WTC11 (cell line): Measurements from ENCODE around the gene ATP2B1. TPM values are rescaled to one million over a fixed set of nuclear protein-coding genes. Genes with fewer than 3 reads are reported as not detected.

Experiments used
- ATAC-seq: fragments of 200-7000 bp; cut with Tn5 transposase; 2 replicates; pipeline ENCODE4 v1.10.0; 2021; ENCODE audit warnings: mild to moderate bottlenecking, moderate library complexity
- CTCF ChIA-PET: fragments of 300-600 bp; sonication (Branson Sonifier 250); formaldehyde crosslinking; loops from one replicate; lab custom pipeline; 2021; ENCODE audit warnings: antibody characterized with exemption; lab: Charles Lee
- POLR2A ChIA-PET: fragments of 350-600 bp; sonication (Branson Sonifier 250); formaldehyde crosslinking; loops from one replicate; lab custom pipeline; 2021; ENCODE audit warnings: antibody characterized with exemption; lab: Charles Lee
- DNase-seq: peaks from one replicate; pipeline ENCODE4 v3.0.0; 2021; ENCODE audit warnings: low spot score
- H3K27ac Mint-ChIP-seq: 2 replicates; pipeline ENCODE4 v1.8.0; 2021; ENCODE audit warnings: mixed read lengths
- H3K27me3 Mint-ChIP-seq: 2 replicates; pipeline ENCODE4 v1.8.0; 2021; ENCODE audit warnings: low read depth, mild to moderate bottlenecking, moderate library complexity, mixed read lengths
- H3K36me3 Mint-ChIP-seq: 2 replicates; pipeline ENCODE4 v1.8.0; 2021; ENCODE audit warnings: mixed read lengths
- H3K4me1 Mint-ChIP-seq: 2 replicates; pipeline ENCODE4 v1.8.0; 2022; ENCODE audit warnings: mixed read lengths
- H3K4me3 Mint-ChIP-seq: 2 replicates; pipeline ENCODE4 v1.8.0; 2021; ENCODE audit warnings: mild to moderate bottlenecking, moderate library complexity, mixed read lengths
- H3K9me3 Mint-ChIP-seq: 2 replicates; pipeline ENCODE4 v1.8.0; 2021; ENCODE audit warnings: mixed read lengths
- ATF3 ChIP-seq: sonication (generic); formaldehyde crosslinking; conservative IDR thresholded peaks from 2 replicates; pipeline ENCODE4 v1.8.1; 2022; ENCODE audit warnings: mild to moderate bottlenecking, missing genetic modification reagents
- CREB1 ChIP-seq: sonication (generic); formaldehyde crosslinking; IDR thresholded peaks from 2 replicates; pipeline ENCODE4 v1.8.0; 2023; ENCODE audit warnings: mild to moderate bottlenecking, missing genetic modification reagents
- ELF4 ChIP-seq: sonication (generic); formaldehyde crosslinking; IDR thresholded peaks from 2 replicates; pipeline ENCODE4 v1.8.1; 2022; ENCODE audit warnings: low read depth, mild to moderate bottlenecking, moderate library complexity, missing genetic modification reagents
- JUN ChIP-seq: sonication (generic); formaldehyde crosslinking; IDR thresholded peaks from 2 replicates; pipeline ENCODE4 v1.8.0; 2023; ENCODE audit warnings: mild to moderate bottlenecking, missing genetic modification reagents
- NFE2L1 ChIP-seq: sonication (generic); formaldehyde crosslinking; IDR thresholded peaks from 2 replicates; pipeline ENCODE4 v1.8.1; 2023; ENCODE audit warnings: missing genetic modification reagents
- NR2C2 ChIP-seq: sonication (generic); formaldehyde crosslinking; IDR thresholded peaks from 2 replicates; pipeline ENCODE4 v1.8.0; 2022; ENCODE audit warnings: mild to moderate bottlenecking, missing genetic modification reagents
- PREB ChIP-seq: sonication (generic); formaldehyde crosslinking; IDR thresholded peaks from 2 replicates; pipeline ENCODE4 v1.8.1; 2022; ENCODE audit warnings: mild to moderate bottlenecking, missing genetic modification reagents, moderate library complexity, borderline replicate concordance
- USF2 ChIP-seq: sonication (generic); formaldehyde crosslinking; IDR thresholded peaks from 2 replicates; pipeline ENCODE4 v1.8.1; 2023; ENCODE audit warnings: mild to moderate bottlenecking, missing genetic modification reagents, moderate library complexity
- total RNA-seq: library from RNA; stranded (reverse); gene quantifications from 3 replicates; pipeline ENCODE4 v1.2.3, GENCODE V29; 2021
- TF ChIP-seq, protein P1 (sequence below): sonication (generic); formaldehyde crosslinking; IDR thresholded peaks from 2 replicates; pipeline ENCODE4 v1.8.0; 2023; ENCODE audit warnings: missing genetic modification reagents, mild to moderate bottlenecking, borderline replicate concordance
- TF ChIP-seq, protein P2 (sequence below): sonication (generic); formaldehyde crosslinking; conservative IDR thresholded peaks from 2 replicates; pipeline ENCODE4 v1.8.1; 2023; ENCODE audit warnings: mild to moderate bottlenecking, low read depth, missing genetic modification reagents, moderate library complexity
- TF ChIP-seq, protein P3 (sequence below): sonication (generic); formaldehyde crosslinking; IDR thresholded peaks from 2 replicates; pipeline ENCODE4 v1.8.1; 2023; ENCODE audit warnings: mild to moderate bottlenecking, missing genetic modification reagents, moderate library complexity
- TF ChIP-seq, protein P4 (sequence below): fragments of 250-450 bp; sonication (Bioruptor Pico); IDR thresholded peaks from 2 replicates; pipeline ENCODE4 v1.8.0; 2021; ENCODE audit warnings: mild to moderate bottlenecking
- TF ChIP-seq, protein P5 (sequence below): sonication (generic); formaldehyde crosslinking; IDR thresholded peaks from 2 replicates; pipeline ENCODE4 v1.8.0; 2022; ENCODE audit warnings: mild to moderate bottlenecking, missing genetic modification reagents
- TF ChIP-seq, protein P6 (sequence below): sonication (generic); formaldehyde crosslinking; IDR thresholded peaks from 2 replicates; pipeline ENCODE4 v1.8.1; 2023; ENCODE audit warnings: mild to moderate bottlenecking, missing genetic modification reagents
- TF ChIP-seq, protein P7 (sequence below): fragments of 250-450 bp; sonication (Bioruptor Pico); IDR thresholded peaks from 2 replicates; pipeline ENCODE4 v1.9.0; 2021; ENCODE audit warnings: mild to moderate bottlenecking

Gene ATP2B1
- total RNA-seq, 1 experiment from 2014 or later, result 31.7 TPM

DNA sequence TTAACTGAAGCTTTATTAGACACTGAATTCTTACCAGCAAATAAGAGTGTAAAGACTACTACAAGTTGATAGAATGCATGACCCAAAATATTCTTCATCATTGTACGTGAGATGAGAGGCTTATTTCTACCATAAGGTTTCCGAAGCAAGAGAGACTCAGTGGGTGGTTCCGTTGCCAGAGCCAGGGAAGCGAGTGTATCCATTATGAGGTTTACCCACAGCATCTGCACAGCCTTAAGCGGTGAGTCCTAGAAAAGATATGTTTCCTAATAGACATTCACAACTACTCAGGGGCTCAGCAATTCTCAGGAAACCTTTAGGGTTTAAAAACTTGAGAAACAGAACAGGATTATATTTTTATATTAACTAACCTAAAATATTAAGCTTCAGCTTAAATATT lies 105.0 kb downstream of the ATP2B1 start:
- ATAC-seq (no peak), DNase-seq (no peak)
- POLR2A ChIA-PET, result no interaction called here
- H3K36me3 Mint-ChIP-seq, result peaks cover 22% of the 10 kb centered on the region
- no peaks in the 10 kb centered on the region for H3K27me3 Mint-ChIP-seq
- peaks cover 7% of the 10 kb centered on the region for H3K4me1 Mint-ChIP-seq
- TF ChIP-seq, protein P1, sequence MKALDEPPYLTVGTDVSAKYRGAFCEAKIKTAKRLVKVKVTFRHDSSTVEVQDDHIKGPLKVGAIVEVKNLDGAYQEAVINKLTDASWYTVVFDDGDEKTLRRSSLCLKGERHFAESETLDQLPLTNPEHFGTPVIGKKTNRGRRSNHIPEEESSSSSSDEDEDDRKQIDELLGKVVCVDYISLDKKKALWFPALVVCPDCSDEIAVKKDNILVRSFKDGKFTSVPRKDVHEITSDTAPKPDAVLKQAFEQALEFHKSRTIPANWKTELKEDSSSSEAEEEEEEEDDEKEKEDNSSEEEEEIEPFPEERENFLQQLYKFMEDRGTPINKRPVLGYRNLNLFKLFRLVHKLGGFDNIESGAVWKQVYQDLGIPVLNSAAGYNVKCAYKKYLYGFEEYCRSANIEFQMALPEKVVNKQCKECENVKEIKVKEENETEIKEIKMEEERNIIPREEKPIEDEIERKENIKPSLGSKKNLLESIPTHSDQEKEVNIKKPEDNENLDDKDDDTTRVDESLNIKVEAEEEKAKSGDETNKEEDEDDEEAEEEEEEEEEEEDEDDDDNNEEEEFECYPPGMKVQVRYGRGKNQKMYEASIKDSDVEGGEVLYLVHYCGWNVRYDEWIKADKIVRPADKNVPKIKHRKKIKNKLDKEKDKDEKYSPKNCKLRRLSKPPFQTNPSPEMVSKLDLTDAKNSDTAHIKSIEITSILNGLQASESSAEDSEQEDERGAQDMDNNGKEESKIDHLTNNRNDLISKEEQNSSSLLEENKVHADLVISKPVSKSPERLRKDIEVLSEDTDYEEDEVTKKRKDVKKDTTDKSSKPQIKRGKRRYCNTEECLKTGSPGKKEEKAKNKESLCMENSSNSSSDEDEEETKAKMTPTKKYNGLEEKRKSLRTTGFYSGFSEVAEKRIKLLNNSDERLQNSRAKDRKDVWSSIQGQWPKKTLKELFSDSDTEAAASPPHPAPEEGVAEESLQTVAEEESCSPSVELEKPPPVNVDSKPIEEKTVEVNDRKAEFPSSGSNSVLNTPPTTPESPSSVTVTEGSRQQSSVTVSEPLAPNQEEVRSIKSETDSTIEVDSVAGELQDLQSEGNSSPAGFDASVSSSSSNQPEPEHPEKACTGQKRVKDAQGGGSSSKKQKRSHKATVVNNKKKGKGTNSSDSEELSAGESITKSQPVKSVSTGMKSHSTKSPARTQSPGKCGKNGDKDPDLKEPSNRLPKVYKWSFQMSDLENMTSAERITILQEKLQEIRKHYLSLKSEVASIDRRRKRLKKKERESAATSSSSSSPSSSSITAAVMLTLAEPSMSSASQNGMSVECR (CRISPR knock-in tag), result no peak
- TF ChIP-seq CREB1 (CRISPR knock-in tag), result no peak
- TF ChIP-seq, protein P2, sequence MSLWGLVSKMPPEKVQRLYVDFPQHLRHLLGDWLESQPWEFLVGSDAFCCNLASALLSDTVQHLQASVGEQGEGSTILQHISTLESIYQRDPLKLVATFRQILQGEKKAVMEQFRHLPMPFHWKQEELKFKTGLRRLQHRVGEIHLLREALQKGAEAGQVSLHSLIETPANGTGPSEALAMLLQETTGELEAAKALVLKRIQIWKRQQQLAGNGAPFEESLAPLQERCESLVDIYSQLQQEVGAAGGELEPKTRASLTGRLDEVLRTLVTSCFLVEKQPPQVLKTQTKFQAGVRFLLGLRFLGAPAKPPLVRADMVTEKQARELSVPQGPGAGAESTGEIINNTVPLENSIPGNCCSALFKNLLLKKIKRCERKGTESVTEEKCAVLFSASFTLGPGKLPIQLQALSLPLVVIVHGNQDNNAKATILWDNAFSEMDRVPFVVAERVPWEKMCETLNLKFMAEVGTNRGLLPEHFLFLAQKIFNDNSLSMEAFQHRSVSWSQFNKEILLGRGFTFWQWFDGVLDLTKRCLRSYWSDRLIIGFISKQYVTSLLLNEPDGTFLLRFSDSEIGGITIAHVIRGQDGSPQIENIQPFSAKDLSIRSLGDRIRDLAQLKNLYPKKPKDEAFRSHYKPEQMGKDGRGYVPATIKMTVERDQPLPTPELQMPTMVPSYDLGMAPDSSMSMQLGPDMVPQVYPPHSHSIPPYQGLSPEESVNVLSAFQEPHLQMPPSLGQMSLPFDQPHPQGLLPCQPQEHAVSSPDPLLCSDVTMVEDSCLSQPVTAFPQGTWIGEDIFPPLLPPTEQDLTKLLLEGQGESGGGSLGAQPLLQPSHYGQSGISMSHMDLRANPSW (CRISPR knock-in tag), result no peak
- no peak for TF ChIP-seq ATF3 (CRISPR knock-in tag)
- TF ChIP-seq, protein P3, sequence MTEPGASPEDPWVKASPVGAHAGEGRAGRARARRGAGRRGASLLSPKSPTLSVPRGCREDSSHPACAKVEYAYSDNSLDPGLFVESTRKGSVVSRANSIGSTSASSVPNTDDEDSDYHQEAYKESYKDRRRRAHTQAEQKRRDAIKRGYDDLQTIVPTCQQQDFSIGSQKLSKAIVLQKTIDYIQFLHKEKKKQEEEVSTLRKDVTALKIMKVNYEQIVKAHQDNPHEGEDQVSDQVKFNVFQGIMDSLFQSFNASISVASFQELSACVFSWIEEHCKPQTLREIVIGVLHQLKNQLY, result no peak
- TF ChIP-seq, protein P4, sequence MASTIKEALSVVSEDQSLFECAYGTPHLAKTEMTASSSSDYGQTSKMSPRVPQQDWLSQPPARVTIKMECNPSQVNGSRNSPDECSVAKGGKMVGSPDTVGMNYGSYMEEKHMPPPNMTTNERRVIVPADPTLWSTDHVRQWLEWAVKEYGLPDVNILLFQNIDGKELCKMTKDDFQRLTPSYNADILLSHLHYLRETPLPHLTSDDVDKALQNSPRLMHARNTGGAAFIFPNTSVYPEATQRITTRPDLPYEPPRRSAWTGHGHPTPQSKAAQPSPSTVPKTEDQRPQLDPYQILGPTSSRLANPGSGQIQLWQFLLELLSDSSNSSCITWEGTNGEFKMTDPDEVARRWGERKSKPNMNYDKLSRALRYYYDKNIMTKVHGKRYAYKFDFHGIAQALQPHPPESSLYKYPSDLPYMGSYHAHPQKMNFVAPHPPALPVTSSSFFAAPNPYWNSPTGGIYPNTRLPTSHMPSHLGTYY, result no peak
- no peak for TF ChIP-seq PREB (CRISPR knock-in tag)
- no peak overlapping the region for H3K27ac Mint-ChIP-seq
- no peaks in the 10 kb centered on the region for H3K9me3 Mint-ChIP-seq
- CTCF ChIA-PET, result no interaction called here
- H3K4me3 Mint-ChIP-seq, result no peak overlapping the region

GRCh38 chr12:89597770-89598169 lies 110.9 kb downstream of the ATP2B1 start:
- Mint-ChIP-seq H3K27ac (no peak overlapping the region), H3K27me3 (no peaks in the 10 kb centered on the region), H3K36me3 (peaks cover 9% of the 10 kb centered on the region), H3K9me3 (no peaks in the 10 kb centered on the region), H3K4me1 (peaks cover 22% of the 10 kb centered on the region), H3K4me3 (no peak overlapping the region)
- CTCF ChIA-PET, result no interaction called here
- POLR2A ChIA-PET, result no interaction called here
- DNase-seq (no peak), ATAC-seq (no peak)
- TF ChIP-seq CREB1 (CRISPR knock-in tag) (no peak), USF2 (CRISPR knock-in tag) (no peak), JUN (CRISPR knock-in tag) (no peak), NFE2L1 (no peak), NR2C2 (CRISPR knock-in tag) (no peak), ELF4 (CRISPR knock-in tag) (no peak), ATF3 (CRISPR knock-in tag) (no peak)
- TF ChIP-seq, protein P5, sequence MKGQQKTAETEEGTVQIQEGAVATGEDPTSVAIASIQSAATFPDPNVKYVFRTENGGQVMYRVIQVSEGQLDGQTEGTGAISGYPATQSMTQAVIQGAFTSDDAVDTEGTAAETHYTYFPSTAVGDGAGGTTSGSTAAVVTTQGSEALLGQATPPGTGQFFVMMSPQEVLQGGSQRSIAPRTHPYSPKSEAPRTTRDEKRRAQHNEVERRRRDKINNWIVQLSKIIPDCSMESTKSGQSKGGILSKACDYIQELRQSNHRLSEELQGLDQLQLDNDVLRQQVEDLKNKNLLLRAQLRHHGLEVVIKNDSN, result no peak
- TF ChIP-seq, protein P3, result no peak
- TF ChIP-seq, protein P6, sequence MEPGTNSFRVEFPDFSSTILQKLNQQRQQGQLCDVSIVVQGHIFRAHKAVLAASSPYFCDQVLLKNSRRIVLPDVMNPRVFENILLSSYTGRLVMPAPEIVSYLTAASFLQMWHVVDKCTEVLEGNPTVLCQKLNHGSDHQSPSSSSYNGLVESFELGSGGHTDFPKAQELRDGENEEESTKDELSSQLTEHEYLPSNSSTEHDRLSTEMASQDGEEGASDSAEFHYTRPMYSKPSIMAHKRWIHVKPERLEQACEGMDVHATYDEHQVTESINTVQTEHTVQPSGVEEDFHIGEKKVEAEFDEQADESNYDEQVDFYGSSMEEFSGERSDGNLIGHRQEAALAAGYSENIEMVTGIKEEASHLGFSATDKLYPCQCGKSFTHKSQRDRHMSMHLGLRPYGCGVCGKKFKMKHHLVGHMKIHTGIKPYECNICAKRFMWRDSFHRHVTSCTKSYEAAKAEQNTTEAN (CRISPR knock-in tag), result no peak
- TF ChIP-seq, protein P7, sequence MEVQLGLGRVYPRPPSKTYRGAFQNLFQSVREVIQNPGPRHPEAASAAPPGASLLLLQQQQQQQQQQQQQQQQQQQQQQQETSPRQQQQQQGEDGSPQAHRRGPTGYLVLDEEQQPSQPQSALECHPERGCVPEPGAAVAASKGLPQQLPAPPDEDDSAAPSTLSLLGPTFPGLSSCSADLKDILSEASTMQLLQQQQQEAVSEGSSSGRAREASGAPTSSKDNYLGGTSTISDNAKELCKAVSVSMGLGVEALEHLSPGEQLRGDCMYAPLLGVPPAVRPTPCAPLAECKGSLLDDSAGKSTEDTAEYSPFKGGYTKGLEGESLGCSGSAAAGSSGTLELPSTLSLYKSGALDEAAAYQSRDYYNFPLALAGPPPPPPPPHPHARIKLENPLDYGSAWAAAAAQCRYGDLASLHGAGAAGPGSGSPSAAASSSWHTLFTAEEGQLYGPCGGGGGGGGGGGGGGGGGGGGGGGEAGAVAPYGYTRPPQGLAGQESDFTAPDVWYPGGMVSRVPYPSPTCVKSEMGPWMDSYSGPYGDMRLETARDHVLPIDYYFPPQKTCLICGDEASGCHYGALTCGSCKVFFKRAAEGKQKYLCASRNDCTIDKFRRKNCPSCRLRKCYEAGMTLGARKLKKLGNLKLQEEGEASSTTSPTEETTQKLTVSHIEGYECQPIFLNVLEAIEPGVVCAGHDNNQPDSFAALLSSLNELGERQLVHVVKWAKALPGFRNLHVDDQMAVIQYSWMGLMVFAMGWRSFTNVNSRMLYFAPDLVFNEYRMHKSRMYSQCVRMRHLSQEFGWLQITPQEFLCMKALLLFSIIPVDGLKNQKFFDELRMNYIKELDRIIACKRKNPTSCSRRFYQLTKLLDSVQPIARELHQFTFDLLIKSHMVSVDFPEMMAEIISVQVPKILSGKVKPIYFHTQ (CRISPR knock-in tag), result no peak
